GM23338 (cell line): ENCODE data around the gene NDST1.

Source experiments
- CREB1 ChIP-seq: fragments of 250-450 bp; sonication (Bioruptor Pico); IDR thresholded peaks from 2 replicates; pipeline ENCODE4 v1.5.0; 2020; ENCODE audit warnings: low read depth, mild to moderate bottlenecking, moderate library complexity
- CTCF ChIP-seq, 2 experiments: fragments of 200-600 bp in 1 of 2; sonication (generic) in 1 of 2; conservative IDR thresholded peaks; 2 replicates each; pipeline versions ENCODE4 v1.5.1 to v1.6.1; 2016 to 2017; ENCODE audit warnings: antibody characterized with exemption in 2 of 2, low read depth in 2 of 2, mild to moderate bottlenecking in 2 of 2, moderate library complexity in 1 of 2
- ETS1 ChIP-seq: IDR thresholded peaks from 2 replicates; pipeline ENCODE4 v1.6.1; 2016; ENCODE audit warnings: antibody characterized with exemption
- EZH2 ChIP-seq: fragments of 200-600 bp; sonication (generic); IDR thresholded peaks from one replicate; pipeline ENCODE4 v1.8.0; 2017; ENCODE audit warnings: antibody characterized with exemption, mild to moderate bottlenecking, low read depth; ENCODE audit not compliant: unreplicated experiment
- EZH2phosphoT487 ChIP-seq: fragments of 200-600 bp; sonication (generic); IDR thresholded peaks from one replicate; pipeline ENCODE4 v1.8.1; 2018; ENCODE audit warnings: antibody characterized with exemption; ENCODE audit not compliant: unreplicated experiment
- JUNB ChIP-seq: IDR thresholded peaks from one replicate; pipeline ENCODE4 v1.6.1; 2016; ENCODE audit warnings: antibody characterized with exemption; ENCODE audit not compliant: unreplicated experiment
- NANOG ChIP-seq: IDR thresholded peaks from 2 replicates; pipeline ENCODE4 v1.6.1; 2016; ENCODE audit warnings: antibody characterized with exemption, borderline replicate concordance
- POLR2AphosphoS5 ChIP-seq: IDR thresholded peaks from 2 replicates; pipeline ENCODE4 v1.6.1; 2016; ENCODE audit warnings: antibody characterized with exemption, low read depth
- REST ChIP-seq: IDR thresholded peaks from one replicate; pipeline ENCODE4 v1.6.1; 2018; ENCODE audit warnings: antibody characterized with exemption; ENCODE audit not compliant: unreplicated experiment
- STAT1 ChIP-seq: IDR thresholded peaks from one replicate; pipeline ENCODE4 v1.6.1; 2016; ENCODE audit warnings: antibody characterized with exemption; ENCODE audit not compliant: unreplicated experiment
- ZNF114 ChIP-seq: fragments of 250-450 bp; sonication (Bioruptor Pico); IDR thresholded peaks from 2 replicates; pipeline ENCODE4 v1.5.0; 2020; ENCODE audit warnings: mild to moderate bottlenecking, moderate library complexity
- ZNF331 ChIP-seq: fragments of 250-450 bp; sonication (Bioruptor Pico); IDR thresholded peaks from 2 replicates; pipeline ENCODE4 v1.5.0; 2020; ENCODE audit warnings: low read depth, mild to moderate bottlenecking, moderate library complexity
- ZNF462 ChIP-seq: fragments of 250-450 bp; sonication (Bioruptor Pico); IDR thresholded peaks from 2 replicates; pipeline ENCODE4 v1.5.0; 2020; ENCODE audit warnings: mild to moderate bottlenecking, moderate library complexity

DNA sequence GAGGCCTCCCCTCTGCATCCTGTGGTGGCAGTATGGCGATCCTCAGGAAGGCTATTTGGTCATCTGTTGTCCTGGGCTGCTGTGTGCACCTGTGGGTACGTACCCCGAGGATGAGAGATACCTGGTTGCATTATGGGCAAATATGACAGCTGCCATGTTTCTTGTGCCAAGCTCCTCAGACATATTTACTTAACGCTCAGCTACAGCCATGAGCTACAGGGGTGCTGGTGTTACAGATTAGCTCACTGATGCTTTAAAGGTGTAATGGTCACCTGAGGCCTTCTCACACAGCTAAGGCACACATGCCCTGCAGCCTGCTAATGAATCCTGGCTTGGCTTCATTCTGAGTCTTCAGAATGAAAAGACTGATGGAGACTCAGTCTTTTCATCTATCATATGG lies 12.0 kb downstream of the NDST1 start:
- TF ChIP-seq CTCF (conservative IDR thresholded peaks at IDR 0.05; ENCODE audit: low read depth in 2 of 2) = no peak
- TF ChIP-seq EZH2 = no peak
- TF ChIP-seq ETS1 = no peak
- TF ChIP-seq POLR2AphosphoS5 = no peak
- TF ChIP-seq CREB1 (CRISPR knock-in tag) = no peak
- TF ChIP-seq EZH2phosphoT487 = no peak
- TF ChIP-seq ZNF114 = no peak
- no peak for TF ChIP-seq REST
- no peak for TF ChIP-seq ZNF331
- TF ChIP-seq JUNB = no peak
- no peak for TF ChIP-seq ZNF462
- TF ChIP-seq STAT1 = no peak
- no peak for TF ChIP-seq NANOG
